Epithelial cell of prostate (primary cell): ENCODE results near the gene EPHA1.

Experiments
- DNase-seq: peaks from one replicate; pipeline ENCODE4 v3.0.0-alpha.2; 2011; ENCODE audit warnings: low read depth, low spot score
- H3K27ac ChIP-seq: fragments of 450-650 bp; 2 replicates; pipeline ENCODE4 v1.5.1; 2017; ENCODE audit warnings: mild to moderate bottlenecking

EPHA1 gene

GRCh38 chr7:143380646-143381426 lies 27.8 kb downstream of the EPHA1 start, which contains the start of gene ZYX:
ZYX (plus strand) TSS chr7:143381345; CDS start chr7:143381572, 227 bp downstream.
- peak; percentile 55 for DNase-seq
- H3K27ac ChIP-seq = peak within 1 kb of the TSS; percentile 97

DNA sequence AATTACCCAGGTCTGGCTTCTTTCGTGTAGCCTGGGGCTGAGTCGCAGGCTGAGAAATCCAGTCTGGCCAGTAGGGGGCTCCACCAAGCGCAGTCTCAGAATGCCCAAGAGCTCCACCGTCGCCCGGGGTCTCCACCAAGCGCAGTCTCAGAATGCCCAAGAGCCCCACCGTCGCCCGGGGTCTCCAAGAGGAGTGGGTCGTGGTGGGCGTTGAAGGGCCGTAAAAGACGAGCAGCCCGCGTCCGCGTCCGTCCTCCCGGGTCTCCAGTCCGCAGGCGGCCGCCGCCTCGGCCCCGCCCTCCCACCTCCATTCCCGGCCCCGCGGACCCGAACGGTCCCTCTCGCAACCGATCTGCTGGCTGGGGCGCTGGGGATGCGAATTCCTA lies 28.4 kb downstream of the EPHA1 start:
- peak overlapping the region; percentile 97 for H3K27ac ChIP-seq
- no peak for DNase-seq

GRCh38 chr7:143379611-143380259 lies 28.9 kb downstream of the EPHA1 start:
- peak overlapping the region; percentile 97 for H3K27ac ChIP-seq
- DNase-seq = no peak

- no peak overlapping the region for H3K27ac ChIP-seq
- no peak for DNase-seq
These were observed 32.3 kb downstream of the EPHA1 start for GRCh38 chr7:143376396-143376795.

- no peak for DNase-seq
- peak overlapping the region; percentile 9 for H3K27ac ChIP-seq
These were observed 33.2 kb downstream of the EPHA1 start for GRCh38 chr7:143375298-143376034.

- no peak for DNase-seq
These were observed 34.1 kb downstream of the EPHA1 start for GRCh38 chr7:143374561-143374960.

GRCh38 chr7:143373255-143373794 lies 35.3 kb downstream of the EPHA1 start:
- H3K27ac ChIP-seq = no peak overlapping the region
- DNase-seq = no peak

More at GRCh38 chr7:143374561-143374960, 34.1 kb downstream of the EPHA1 start:
- no peak overlapping the region for H3K27ac ChIP-seq

GRCh38 chr7:143372070-143372469 lies 36.6 kb downstream of the EPHA1 start:
- DNase-seq = no peak
- H3K27ac ChIP-seq = peak overlapping the region; percentile 55

DNA sequence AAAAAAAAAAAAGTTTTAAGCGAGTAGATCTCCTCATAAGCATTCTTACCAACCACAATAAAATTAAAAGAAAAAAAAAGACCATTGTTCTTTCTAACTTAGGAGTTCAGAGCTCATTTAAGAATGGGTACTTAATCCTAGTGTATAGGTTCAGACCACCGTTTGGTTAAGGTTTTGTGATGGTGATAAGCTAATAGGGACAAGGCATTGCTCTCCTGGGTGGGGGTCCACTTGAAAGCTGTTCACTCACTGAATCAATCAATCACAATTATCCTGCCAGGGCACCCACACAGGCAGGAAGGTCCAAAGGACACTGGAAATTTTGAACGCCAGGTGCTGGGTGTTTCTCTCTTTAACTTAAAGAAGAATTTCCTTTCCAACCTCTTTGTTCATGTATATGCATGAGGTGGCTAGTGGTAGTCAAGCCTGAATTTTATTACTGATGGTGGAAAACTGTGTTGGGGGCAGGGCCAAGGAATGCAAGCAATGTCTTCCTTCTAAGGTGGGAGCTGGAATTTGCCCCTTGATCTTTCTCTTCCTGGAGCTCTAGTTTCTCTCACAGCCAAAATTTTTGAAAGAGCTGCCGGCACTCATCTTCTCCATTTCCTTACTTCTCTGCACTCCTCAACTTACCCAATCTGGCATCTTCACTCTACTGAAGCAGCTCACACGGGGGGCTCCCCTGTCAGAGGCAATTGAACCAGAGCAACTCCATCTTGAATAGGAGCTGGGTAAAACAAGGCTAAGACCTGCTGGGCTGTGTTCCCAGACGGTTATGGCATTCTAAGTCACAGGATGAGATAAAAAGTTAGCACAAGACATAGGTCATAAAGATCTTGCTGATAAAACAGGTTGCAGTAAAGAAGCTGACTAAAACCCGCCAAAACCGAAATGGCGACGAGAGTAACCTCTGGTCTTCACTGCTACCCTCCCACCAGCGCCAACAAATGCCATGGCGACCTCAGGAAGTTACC lies 38.7 kb downstream of the EPHA1 start:
- no peak overlapping the region for H3K27ac ChIP-seq
- DNase-seq = no peak

DNA sequence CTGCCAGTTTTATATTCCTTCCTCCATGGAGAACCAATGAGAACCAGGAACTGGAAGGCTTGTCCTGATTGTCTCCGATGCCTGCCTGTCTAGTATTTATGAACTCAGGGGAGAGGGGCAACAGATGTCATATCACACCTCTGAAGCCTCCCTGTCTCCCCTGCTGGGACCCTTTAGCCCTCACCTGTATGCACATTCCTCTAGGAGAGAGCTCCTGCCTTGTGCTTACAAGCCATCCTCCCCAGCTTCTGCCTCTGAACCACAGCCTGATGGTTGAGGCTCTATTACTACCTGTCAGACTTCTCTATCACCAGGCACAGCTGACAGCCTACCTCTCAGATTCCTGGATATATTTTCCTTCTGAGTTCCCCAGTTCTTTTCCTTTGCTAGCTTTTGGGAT lies 40.3 kb downstream of the EPHA1 start:
- no peak overlapping the region for H3K27ac ChIP-seq
- no peak for DNase-seq

DNA sequence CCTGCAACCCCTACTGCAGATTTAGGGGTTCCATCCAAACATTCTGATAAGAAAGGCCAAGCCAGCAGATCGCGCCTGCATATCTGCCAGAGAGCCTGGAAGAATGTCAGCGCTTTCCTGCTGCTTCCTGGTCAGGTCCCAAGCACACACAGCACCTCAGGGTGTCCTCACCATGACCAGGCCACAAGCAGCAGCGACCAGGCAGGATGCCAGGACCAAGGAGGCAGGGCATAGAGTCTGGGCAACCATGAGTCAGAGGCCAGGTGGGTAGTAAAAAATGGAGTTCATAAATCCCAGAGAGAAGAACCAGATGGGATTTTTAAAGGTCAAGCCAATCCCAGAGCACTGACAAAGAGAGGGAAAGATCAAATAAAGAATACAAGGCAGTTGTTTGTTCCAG lies 40.7 kb downstream of the EPHA1 start:
- no peak overlapping the region for H3K27ac ChIP-seq
- peak; percentile 50 for DNase-seq

- no peak overlapping the region for H3K27ac ChIP-seq
These were observed 45.4 kb downstream of the EPHA1 start for GRCh38 chr7:143363016-143363937.

DNA sequence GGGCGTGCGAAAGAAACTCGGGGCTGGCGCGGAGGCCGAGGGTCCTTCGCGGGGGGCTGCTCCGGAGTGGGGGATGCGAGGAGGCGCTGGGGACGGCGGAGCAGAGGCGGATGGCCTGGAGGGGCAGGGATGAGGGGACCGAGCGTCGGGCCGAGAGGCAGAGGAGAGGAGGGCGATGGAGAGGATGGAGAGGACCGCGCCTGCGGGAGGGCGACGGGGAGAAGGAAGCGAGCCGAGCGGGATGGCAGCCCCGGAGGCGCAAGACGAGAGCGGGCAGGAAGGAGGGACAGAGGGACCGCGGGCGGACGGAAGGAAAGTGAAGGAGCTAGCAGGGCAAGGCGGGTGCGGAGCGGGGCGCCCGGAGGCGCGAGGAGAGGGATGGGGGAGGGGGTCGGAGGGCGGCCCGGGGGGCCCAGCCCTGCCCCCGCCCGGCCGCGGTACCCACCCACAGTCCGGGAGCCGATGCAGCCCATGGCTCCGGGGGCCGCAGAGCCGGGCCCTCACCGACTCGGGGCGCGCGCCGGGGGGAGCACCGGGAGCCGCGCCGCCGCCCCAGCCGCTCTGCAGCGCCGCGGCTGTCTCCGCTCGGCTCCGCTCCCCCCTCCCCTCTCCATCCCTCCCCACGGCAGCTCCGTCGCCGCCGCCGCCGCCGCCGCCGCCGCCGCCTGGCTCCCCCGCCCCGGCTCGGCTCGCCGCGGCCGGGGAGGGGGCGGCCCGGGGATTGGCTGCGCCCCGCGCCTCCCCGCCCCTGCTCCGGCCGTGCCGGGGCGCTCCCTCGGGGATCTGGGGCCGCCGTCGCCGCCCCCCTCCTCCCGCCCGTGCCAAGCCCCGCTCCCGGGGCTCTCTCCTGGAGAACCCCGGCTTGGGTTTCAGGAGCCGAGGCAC lies 46.3 kb downstream of the EPHA1 start, which contains the start of gene FAM131B:
TSS of gene FAM131B (minus strand) at position 583 of the 885 bp plus-strand sequence. CDS start at position 473, 110 bp downstream.
- no peak within 1 kb of the TSS for H3K27ac ChIP-seq
- no peak for DNase-seq

More at GRCh38 chr7:143363016-143363937, 45.4 kb downstream of the EPHA1 start:
- no peak for DNase-seq

GRCh38 chr7:143361552-143362130 lies 47.0 kb downstream of the EPHA1 start:
- H3K27ac ChIP-seq = no peak overlapping the region
- no peak for DNase-seq

- no peak for DNase-seq
- no peak overlapping the region for H3K27ac ChIP-seq
These were observed 47.7 kb downstream of the EPHA1 start for GRCh38 chr7:143360788-143361551.

GRCh38 chr7:143359771-143360353 lies 48.8 kb downstream of the EPHA1 start:
- DNase-seq = no peak
- no peak overlapping the region for H3K27ac ChIP-seq
